Gastroesophageal sphincter (tissue), 4 donors: ENCODE results near the gene TMC7. TPM values are rescaled to one million over a fixed set of nuclear protein-coding genes. Genes with fewer than 3 reads are reported as not detected.

Source experiments
- ATAC-seq: fragments of 150-250 bp; one replicate; pipeline ENCODE4 v1.9.1; 2016; ENCODE audit warnings: mild to moderate bottlenecking, moderate library complexity
- H3K27ac ChIP-seq, 4 donors: fragments of 200-600 bp; sonication (generic) in 3 of 4; 1 replicate in 3 of 4; 2 replicates in 1 of 4; pipeline ENCODE4 v1.5.1; 2016 to 2019
- H3K27me3 ChIP-seq: fragments of 200-600 bp; sonication (generic); one replicate; pipeline ENCODE4 v1.5.1; 2019
- H3K36me3 ChIP-seq, 2 donors: fragments of 200-600 bp; sonication (generic); one replicate each; pipeline ENCODE4 v1.5.1; 2019; ENCODE audit warnings: control low read depth in 1 of 2
- H3K4me1 ChIP-seq, 3 donors: fragments of 200-600 bp; sonication (generic); 1 replicate in 2 of 3; 2 replicates in 1 of 3; pipeline ENCODE4 v1.5.1; 2016 to 2019; ENCODE audit warnings: control low read depth in 2 of 3
- H3K4me3 ChIP-seq, 2 donors: fragments of 200-600 bp; sonication (generic); one replicate each; pipeline ENCODE4 v1.5.1; 2019; ENCODE audit warnings: mild to moderate bottlenecking in 1 of 2, moderate library complexity in 1 of 2
- H3K9me3 ChIP-seq, 3 donors: fragments of 200-600 bp; sonication (generic); one replicate each; pipeline ENCODE4 v1.5.1; 2017 to 2019; ENCODE audit warnings: control low read depth in 2 of 3
- EP300 ChIP-seq: sonication (generic); formaldehyde crosslinking; IDR thresholded peaks from one replicate; pipeline ENCODE4 v1.6.1; 2017; ENCODE audit warnings: antibody characterized with exemption, mild to moderate bottlenecking
- POLR2A ChIP-seq, 2 donors: fragments of 450-650 bp; IDR thresholded peaks; one replicate each; pipeline ENCODE4 v1.6.1; 2017; ENCODE audit warnings: antibody characterized with exemption in 2 of 2, mild to moderate bottlenecking in 2 of 2, moderate library complexity in 1 of 2
- POLR2AphosphoS5 ChIP-seq: sonication (generic); formaldehyde crosslinking; IDR thresholded peaks from one replicate; pipeline ENCODE4 v1.6.1; 2017; ENCODE audit warnings: antibody characterized with exemption
- whole genome bisulfite sequencing, 2 donors: methylation state at CpG; one replicate each; pipeline ENCODE4 v1.1.5; 2018; ENCODE audit warnings: low coverage in 1 of 2; 5-methylcytosine and 5-hydroxymethylcytosine counted together
- total RNA-seq, 4 donors: library from RNA; depleted of rRNA; stranded (reverse); fragments of >200 nt; gene quantifications; one replicate each; pipeline ENCODE4 v1.1.0, GENCODE V29; 2016
- TF ChIP-seq, protein P1 (sequence below), 4 experiments: fragments of 200-600 bp in 2 of 4; fragments of 450-650 bp in 2 of 4; sonication (generic) in 1 of 4; IDR thresholded peaks; one replicate each; pipeline ENCODE4 v1.5.1; 2017 to 2019; ENCODE audit warnings: antibody characterized with exemption in 4 of 4, mild to moderate bottlenecking in 2 of 4, moderate library complexity in 2 of 4

TMC7 gene
- total RNA-seq, 4 donors from 2014 or later, result 0.40 to 0.85 (median 0.60) TPM

DNA sequence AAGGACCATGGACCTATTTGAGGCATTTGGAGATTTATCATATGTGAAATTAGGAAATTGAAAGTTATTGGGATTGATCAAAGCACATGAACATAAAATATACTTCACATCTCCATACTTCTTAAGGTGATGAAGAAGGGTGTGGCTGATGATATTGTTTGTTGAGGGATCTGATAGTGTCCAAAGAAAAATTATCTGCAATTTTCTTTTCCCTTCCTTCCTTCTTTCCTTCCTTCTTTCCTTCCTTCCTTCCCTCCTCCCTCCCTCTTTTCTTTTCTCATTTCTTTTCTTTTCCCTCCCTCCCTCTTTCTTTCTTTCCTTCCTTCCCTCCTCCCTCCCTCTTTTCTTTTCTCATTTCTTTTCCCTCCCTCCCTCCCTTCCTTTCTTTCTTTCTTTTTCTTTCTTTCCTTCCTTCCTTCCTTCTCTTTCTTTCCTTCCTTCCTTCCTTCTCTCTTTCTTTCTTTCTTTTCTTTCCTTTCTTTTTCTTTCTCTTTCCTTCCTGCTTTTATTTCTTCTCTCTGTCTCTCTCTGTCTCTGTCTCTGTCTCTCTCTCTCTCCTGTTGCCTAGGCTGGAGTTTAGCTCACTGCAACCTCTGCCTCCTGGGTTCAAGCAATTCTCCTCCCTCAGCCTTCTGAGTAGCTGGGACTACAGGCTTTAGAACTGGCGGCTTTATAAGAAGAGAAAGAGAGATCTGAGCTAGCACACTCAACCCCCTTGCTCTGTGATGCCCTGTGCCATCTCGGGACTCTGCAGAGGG, 109.1 kb downstream of the TMC7 start:
- no peak overlapping the region for H3K4me3 ChIP-seq
- TF ChIP-seq EP300, result no peak
- TF ChIP-seq, protein P1, sequence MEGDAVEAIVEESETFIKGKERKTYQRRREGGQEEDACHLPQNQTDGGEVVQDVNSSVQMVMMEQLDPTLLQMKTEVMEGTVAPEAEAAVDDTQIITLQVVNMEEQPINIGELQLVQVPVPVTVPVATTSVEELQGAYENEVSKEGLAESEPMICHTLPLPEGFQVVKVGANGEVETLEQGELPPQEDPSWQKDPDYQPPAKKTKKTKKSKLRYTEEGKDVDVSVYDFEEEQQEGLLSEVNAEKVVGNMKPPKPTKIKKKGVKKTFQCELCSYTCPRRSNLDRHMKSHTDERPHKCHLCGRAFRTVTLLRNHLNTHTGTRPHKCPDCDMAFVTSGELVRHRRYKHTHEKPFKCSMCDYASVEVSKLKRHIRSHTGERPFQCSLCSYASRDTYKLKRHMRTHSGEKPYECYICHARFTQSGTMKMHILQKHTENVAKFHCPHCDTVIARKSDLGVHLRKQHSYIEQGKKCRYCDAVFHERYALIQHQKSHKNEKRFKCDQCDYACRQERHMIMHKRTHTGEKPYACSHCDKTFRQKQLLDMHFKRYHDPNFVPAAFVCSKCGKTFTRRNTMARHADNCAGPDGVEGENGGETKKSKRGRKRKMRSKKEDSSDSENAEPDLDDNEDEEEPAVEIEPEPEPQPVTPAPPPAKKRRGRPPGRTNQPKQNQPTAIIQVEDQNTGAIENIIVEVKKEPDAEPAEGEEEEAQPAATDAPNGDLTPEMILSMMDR (IDR thresholded peaks at IDR 0.05), result no peak
- no peak for TF ChIP-seq POLR2A (IDR thresholded peaks at IDR 0.05)
- no peak for TF ChIP-seq POLR2AphosphoS5
- 40% methylated on average over 1 of the region's 2 CpGs; no CpG with 5 or more reads in 1 of the 2 donors for WGBS, 2 donors
- H3K36me3 ChIP-seq, result no peaks in the 10 kb centered on the region
- H3K4me1 ChIP-seq, result no peaks in the 10 kb centered on the region
- no peak overlapping the region for H3K27ac ChIP-seq
- H3K9me3 ChIP-seq, result no peaks in the 10 kb centered on the region
- H3K27me3 ChIP-seq, result no peaks in the 10 kb centered on the region
- ATAC-seq, result no peak

DNA sequence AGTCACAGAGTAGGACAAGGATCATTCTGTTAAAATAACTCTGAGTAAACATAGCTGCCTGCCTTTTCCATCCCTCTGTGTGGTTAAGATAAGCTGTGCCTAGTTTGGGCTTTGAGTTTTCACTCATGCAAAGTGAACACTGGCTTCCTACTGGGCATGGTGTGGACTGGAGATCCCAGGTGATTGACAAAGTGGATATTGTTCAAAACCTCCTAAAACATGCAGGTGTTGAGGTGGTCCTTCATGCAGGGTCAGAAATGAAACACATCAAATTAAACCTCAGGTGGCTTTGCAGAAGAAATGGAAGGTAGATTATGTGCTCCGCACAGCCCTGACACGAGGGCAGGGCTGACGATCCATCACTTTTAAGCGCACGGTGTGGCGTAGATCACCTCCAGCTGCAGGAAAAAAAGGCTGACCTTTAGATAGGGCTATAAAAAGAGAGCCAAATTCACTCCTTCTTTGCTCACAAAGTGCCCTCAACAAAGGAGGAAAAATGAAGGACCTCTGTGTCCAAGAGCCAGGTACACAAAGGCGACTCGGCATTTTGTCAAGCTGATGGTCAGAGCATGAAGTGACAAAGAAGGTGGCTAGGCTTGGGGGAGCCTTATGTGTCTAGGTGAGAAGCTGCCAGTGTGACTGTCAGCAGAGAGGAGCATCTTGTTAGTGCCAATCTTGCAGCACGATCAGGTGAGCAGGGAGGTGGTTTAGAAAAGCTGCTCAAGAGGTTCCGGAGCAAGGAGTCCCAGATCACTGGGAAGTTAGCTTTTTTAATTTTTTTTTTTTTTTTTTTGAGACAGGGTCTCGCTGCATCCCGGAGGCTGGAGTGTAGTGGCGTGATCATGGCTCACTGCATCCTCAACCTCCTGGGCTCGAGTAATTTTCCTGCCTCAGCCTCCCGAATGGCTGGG, 110.2 kb downstream of the TMC7 start:
- Histone ChIP-seq H3K4me3 (no peak overlapping the region), H3K36me3 (no peaks in the 10 kb centered on the region), H3K27me3 (no peaks in the 10 kb centered on the region), H3K4me1 (no peaks in the 10 kb centered on the region), H3K27ac (no peak overlapping the region), H3K9me3 (no peaks in the 10 kb centered on the region)
- no peak for TF ChIP-seq POLR2AphosphoS5
- TF ChIP-seq EP300, result no peak
- no peak for TF ChIP-seq POLR2A (IDR thresholded peaks at IDR 0.05)
- TF ChIP-seq, protein P1 (IDR thresholded peaks at IDR 0.05), result no peak
- no peak for ATAC-seq
- WGBS, 2 donors, result 67 to 94% methylated on average over 2 to 14 of the region's 15 CpGs

DNA sequence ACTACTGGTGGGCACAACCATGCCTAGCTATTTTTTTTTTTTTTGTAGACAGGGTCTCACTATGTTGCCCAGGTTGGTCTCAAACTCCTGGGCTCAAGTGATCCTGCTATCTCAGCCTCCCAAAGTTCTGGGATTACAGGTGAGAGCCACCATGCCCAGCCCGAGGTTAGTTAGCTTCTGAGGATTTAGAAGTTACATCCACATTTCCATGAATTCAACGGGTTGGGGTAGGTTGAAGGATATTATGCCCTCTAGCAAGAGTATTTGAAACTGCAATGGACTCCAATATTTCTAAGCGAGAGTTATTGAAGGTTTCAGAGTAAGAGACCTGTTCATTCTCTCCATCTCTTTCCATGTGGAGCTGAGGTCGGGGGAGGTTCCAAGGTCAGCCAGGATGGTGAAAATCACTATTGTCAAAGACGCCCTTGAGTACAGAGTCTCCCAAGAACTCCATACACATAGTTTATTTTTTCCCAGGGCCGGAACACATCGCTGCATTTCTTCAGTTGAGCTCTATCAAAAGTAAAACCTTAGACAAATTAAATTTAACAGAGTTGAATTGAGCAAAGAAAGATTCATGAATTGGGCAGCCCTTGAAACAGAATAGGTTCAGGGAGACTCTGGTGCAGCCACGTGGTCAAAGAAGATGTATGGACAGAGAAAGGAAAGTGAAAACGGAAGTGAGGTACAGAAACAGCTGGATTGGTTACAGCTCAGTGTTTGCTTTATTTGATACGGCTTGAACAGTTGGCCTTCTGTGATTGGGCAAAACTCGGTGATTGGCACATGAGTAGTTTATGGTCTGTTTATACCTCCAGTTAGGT, 111.0 kb downstream of the TMC7 start:
- no peak overlapping the region for H3K4me3 ChIP-seq
- TF ChIP-seq POLR2AphosphoS5, result no peak
- no peak for TF ChIP-seq EP300
- peaks cover 0 to under 1% (median 0%) of the 10 kb centered on the region in 3 donors for H3K9me3 ChIP-seq
- no peaks in the 10 kb centered on the region for H3K27me3 ChIP-seq
- H3K27ac ChIP-seq, result no peak overlapping the region
- no peak for ATAC-seq
- H3K4me1 ChIP-seq, result no peaks in the 10 kb centered on the region
- H3K36me3 ChIP-seq, result no peaks in the 10 kb centered on the region
- 61 to 73% methylated on average over 7 to 11 of the region's 11 CpGs for WGBS, 2 donors

DNA sequence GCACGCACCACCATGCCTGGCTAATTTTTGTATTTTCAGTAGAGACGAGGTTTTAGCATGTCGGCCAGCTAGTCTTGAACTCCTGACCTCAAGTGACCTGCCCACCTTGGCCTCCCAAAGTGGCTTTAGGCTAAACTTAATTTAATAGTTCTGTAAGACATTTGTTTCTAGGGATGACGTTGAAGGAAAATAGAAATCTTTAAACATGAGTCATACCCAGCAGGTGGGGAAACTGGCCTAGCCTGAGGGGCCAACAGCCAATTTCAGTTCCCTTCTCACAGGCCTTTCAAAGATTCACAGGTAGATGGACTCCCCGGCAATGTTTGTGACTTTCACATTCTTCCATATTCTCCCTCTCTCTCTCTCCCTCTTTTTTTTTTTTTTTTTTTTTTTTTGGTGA, 111.9 kb downstream of the TMC7 start:
- H3K9me3 ChIP-seq, result peaks cover 0 to 7% (median 0%) of the 10 kb centered on the region in 3 donors
- TF ChIP-seq POLR2AphosphoS5, result no peak
- TF ChIP-seq, protein P1 (IDR thresholded peaks at IDR 0.05), result no peak
- no peak for TF ChIP-seq EP300
- no peak for TF ChIP-seq POLR2A (IDR thresholded peaks at IDR 0.05)
- no peaks in the 10 kb centered on the region for H3K36me3 ChIP-seq
- WGBS, 2 donors, result 61 to 74% methylated on average over 4 to 5 of the region's 5 CpGs
- no peaks in the 10 kb centered on the region for H3K4me1 ChIP-seq
- no peak for ATAC-seq
- no peaks in the 10 kb centered on the region for H3K27me3 ChIP-seq
- no peak overlapping the region for H3K27ac ChIP-seq
- no peak overlapping the region for H3K4me3 ChIP-seq

DNA sequence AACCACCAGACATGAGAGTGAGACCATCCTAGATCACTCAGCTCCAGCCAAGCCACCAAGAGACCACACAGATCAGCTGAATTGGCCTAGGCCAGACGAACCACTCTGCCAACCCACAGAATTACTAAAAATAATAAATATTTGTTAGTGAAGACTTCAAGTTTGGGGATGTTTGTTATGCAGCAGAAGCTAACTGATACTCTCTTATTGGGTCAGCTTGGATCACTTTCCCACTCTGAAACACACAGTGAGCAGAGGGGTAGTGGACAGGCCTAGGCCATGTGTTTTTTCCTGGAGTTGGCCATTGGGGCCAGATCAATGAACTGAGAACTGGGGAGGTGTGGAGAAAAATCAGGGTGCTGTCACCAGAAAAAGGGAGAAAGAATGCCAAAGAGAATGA, 114.4 kb downstream of the TMC7 start:
- H3K27me3 ChIP-seq, result no peaks in the 10 kb centered on the region
- peaks cover 0 to 7% (median 0%) of the 10 kb centered on the region in 3 donors for H3K9me3 ChIP-seq
- TF ChIP-seq, protein P1 (IDR thresholded peaks at IDR 0.05), result no peak
- TF ChIP-seq POLR2AphosphoS5 (no peak), POLR2A (IDR thresholded peaks at IDR 0.05) (no peak)
- no peak overlapping the region for H3K4me3 ChIP-seq
- H3K27ac ChIP-seq, result no peak overlapping the region
- WGBS, 2 donors, result 100% methylated on average over 1 of the region's 1 CpG; no CpG with 5 or more reads in 1 of the 2 donors
- no peaks in the 10 kb centered on the region for H3K4me1 ChIP-seq
- ATAC-seq, result no peak
- H3K36me3 ChIP-seq, result no peaks in the 10 kb centered on the region
